Stomach (tissue), 4 donors: ENCODE results near the gene ZMIZ2.

Experiments
- CTCF ChIP-seq, 7 experiments: fragments of 450-650 bp in 4 of 7; fragments of 200-600 bp in 3 of 7; sonication (generic) in 3 of 7; IDR thresholded peaks; one replicate each; pipeline ENCODE4 v1.5.1; 2016 to 2019; ENCODE audit warnings: antibody characterized with exemption in 7 of 7, control low read depth in 2 of 7, mild to moderate bottlenecking in 1 of 7
- POLR2A ChIP-seq, 4 donors: fragments of 450-650 bp; IDR thresholded peaks; one replicate each; pipeline ENCODE4 v1.6.1; 2016; ENCODE audit warnings: antibody characterized with exemption in 4 of 4, control low read depth in 2 of 4, mild to moderate bottlenecking in 1 of 4, moderate library complexity in 1 of 4

- TF ChIP-seq POLR2A (IDR thresholded peaks at IDR 0.05): no peak
- no peak for TF ChIP-seq CTCF (IDR thresholded peaks at IDR 0.05)
Observed at GRCh38 chr7:44802418-44803025, 53.9 kb downstream of the ZMIZ2 start.
